Fibroblast of lung (primary cell): ENCODE data around the gene BCL7C. TPM values are rescaled to one million over a fixed set of nuclear protein-coding genes. Genes with fewer than 3 reads are reported as not detected.

Source experiments
- DNase-seq, 2 donors: peaks; one replicate each; pipeline versions ENCODE4 v3.0.0 to v3.0.0-alpha.2; 2010; ENCODE audit warnings: low read depth in 2 of 2
- H2AFZ ChIP-seq: 2 replicates; pipeline ENCODE4 v1.5.1; 2012; ENCODE audit warnings: low read length, control low read depth, inconsistent platforms
- H3K27ac ChIP-seq: 2 replicates; pipeline ENCODE4 v1.5.1; 2011; ENCODE audit warnings: low read length, control low read depth; ENCODE audit not compliant: insufficient read depth
- H3K27me3 ChIP-seq: 2 replicates; pipeline ENCODE4 v1.5.1; 2011; ENCODE audit warnings: mild to moderate bottlenecking, low read length; ENCODE audit not compliant: control insufficient read depth, insufficient read depth
- H3K36me3 ChIP-seq: 2 replicates; pipeline ENCODE4 v1.5.1; 2011; ENCODE audit warnings: low read length; ENCODE audit not compliant: control insufficient read depth, insufficient read depth
- H3K4me1 ChIP-seq: 2 replicates; pipeline ENCODE4 v1.5.1; 2011; ENCODE audit warnings: low read length; ENCODE audit not compliant: control insufficient read depth, insufficient read depth; ENCODE audit errors: extremely low read depth
- H3K4me2 ChIP-seq: 2 replicates; pipeline ENCODE4 v1.5.1; 2011; ENCODE audit warnings: low read length, control low read depth; ENCODE audit not compliant: insufficient read depth; ENCODE audit errors: extremely low read depth
- H3K4me3 ChIP-seq, 4 experiments: fragments of 200-600 bp in 1 of 4; sonication (generic) in 1 of 4; replicated peaks in 1 of 4; 2 replicates each; pipeline ENCODE4 v1.5.1; 2011 to 2016; ENCODE audit warnings: low read length in 4 of 4, low read depth in 3 of 4, mild to moderate bottlenecking in 3 of 4, control low read depth in 2 of 4, inconsistent platforms in 1 of 4, mixed read lengths in 1 of 4; ENCODE audit not compliant: insufficient read depth in 1 of 4; ENCODE audit errors: control extremely low read depth in 1 of 4
- H3K79me2 ChIP-seq: 2 replicates; pipeline ENCODE4 v1.5.1; 2012; ENCODE audit warnings: mild to moderate bottlenecking, low read length, inconsistent platforms; ENCODE audit not compliant: control insufficient read depth, insufficient read depth
- H3K9ac ChIP-seq: 2 replicates; pipeline ENCODE4 v1.5.1; 2011; ENCODE audit warnings: mild to moderate bottlenecking, low read length, control low read depth; ENCODE audit not compliant: insufficient read depth
- H3K9me3 ChIP-seq: 2 replicates; pipeline ENCODE4 v1.5.1; 2012; ENCODE audit warnings: low read depth, low read length; ENCODE audit not compliant: control insufficient read depth, insufficient read depth
- H4K20me1 ChIP-seq: 2 replicates; pipeline ENCODE4 v1.5.1; 2011; ENCODE audit warnings: low read length; ENCODE audit not compliant: control insufficient read depth, insufficient read depth; ENCODE audit errors: extremely low read depth
- CTCF ChIP-seq, 2 donors: IDR thresholded peaks in 1 of 2; conservative IDR thresholded peaks in 1 of 2; 1 replicate in 1 of 2; 2 replicates in 1 of 2; pipeline ENCODE4 v1.5.1; 2011 to 2012; ENCODE audit warnings: low read length in 2 of 2, control low read depth in 1 of 2, inconsistent platforms in 1 of 2, low read depth in 1 of 2, mild to moderate bottlenecking in 1 of 2
- EZH2 ChIP-seq: IDR thresholded peaks from 2 replicates; pipeline ENCODE4 v1.5.1; 2012; ENCODE audit warnings: low read length, control low read depth, mild to moderate bottlenecking; ENCODE audit errors: missing control alignments
- polyA plus RNA-seq, 2 donors: library from polyadenylated mRNA; depleted of rRNA in 1 of 2; stranded (reverse) in 1 of 2; unstranded in 1 of 2; fragments of >200 nt; gene quantifications; 2 replicates each; pipeline ENCODE4 v1.2.1, GENCODE V29; 2011 to 2012; ENCODE audit warnings: missing spikeins in 1 of 2
- total RNA-seq: library from RNA; depleted of rRNA; stranded (reverse); fragments of >200 nt; gene quantifications from 2 replicates; pipeline ENCODE4 v1.2.1, GENCODE V29; 2014

The BCL7C gene
- total and polyA plus RNA-seq, 2 donors (not counting 1 experiment from before 2014, with no cell fraction given), result 25.6 to 28.2 TPM

DNA sequence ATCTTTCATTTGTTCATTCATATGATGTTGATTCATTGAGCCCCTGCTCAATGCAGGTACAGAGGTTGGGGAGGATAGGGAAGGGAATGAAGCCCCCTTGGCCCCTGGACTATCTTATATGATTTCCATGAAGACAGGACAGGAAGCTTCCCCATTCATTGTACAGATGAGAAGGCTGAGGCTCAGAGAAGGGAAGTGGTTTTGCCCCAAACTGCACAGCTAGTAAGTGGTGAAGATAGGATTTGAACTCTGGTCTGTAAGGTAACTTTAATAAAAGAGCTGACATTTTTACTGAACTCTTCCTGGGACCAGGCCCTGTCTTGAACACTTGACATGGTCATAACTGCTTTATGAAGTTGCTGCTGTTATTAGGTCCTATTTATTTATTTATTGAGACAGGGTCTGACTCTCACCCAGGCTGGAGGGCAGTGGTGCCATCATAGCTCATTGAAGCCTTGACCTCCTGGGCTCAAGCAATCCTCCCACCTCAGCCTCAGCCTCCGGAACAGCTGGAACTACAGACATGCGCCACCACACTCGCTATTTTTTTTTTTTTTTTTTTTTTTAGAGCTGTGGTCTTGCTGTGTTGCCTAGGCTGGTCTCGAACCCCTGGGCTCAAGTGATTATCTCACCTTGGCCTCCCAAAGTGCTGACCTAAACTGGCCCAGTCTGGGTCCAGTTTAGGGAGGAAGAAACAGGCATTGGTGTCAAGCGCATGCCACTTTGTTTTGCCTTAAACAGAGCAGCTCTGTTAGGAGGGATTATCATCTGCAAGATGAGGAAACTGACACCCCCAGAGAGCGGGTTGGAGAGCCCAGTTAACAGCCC is 7.5 kb upstream of the BCL7C start:
- no peak for TF ChIP-seq EZH2
- no peak for TF ChIP-seq CTCF (conservative IDR thresholded peaks at IDR 0.05 in 1 of 2, IDR thresholded peaks at IDR 0.05 in 1 of 2; ENCODE audit: low read depth in 1 of 2, low read length in 2 of 2)
- H3K4me2 ChIP-seq, result peak overlapping the region; percentile 23
- no peak overlapping the region for H3K9ac ChIP-seq

DNA sequence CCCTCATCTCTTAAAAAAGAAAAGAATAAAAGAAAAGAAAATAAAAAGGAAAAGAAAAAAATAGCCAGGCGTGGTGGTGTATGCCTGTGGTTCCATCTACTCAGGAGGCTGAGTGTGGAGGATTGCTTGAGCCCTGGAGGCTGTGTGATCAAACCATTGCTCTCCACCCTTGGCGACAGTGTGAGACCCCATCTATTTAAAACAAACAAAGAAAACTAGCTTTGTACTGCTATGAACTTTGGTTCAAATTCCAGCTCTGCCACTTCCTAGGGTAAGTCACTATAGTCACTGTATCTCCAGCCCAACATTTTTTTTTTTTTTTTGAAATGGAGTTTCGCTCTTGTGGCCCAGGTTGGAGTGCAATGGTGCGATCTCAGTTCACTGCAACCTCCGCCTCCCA is 6.7 kb upstream of the BCL7C start:
- Histone ChIP-seq H3K9ac (no peak overlapping the region), H3K79me2 (no peaks in the 10 kb centered on the region), H3K4me1 (peaks cover 9% of the 10 kb centered on the region), H4K20me1 (no peaks in the 10 kb centered on the region), H3K4me2 (no peak overlapping the region), H3K27me3 (no peaks in the 10 kb centered on the region), H3K27ac (no peak overlapping the region), H3K9me3 (no peaks in the 10 kb centered on the region), H3K4me3 (no peak overlapping the region), H3K36me3 (peaks cover 1% of the 10 kb centered on the region), H2AFZ (no peak overlapping the region)
- no peak for TF ChIP-seq CTCF (conservative IDR thresholded peaks at IDR 0.05 in 1 of 2, IDR thresholded peaks at IDR 0.05 in 1 of 2; ENCODE audit: low read depth in 1 of 2, low read length in 2 of 2)
- TF ChIP-seq EZH2, result no peak
- DNase-seq, result no peak

More for the DNA sequence above, 7.5 kb upstream of the BCL7C start:
- Histone ChIP-seq H3K36me3 (peaks cover 1% of the 10 kb centered on the region), H3K9me3 (no peaks in the 10 kb centered on the region), H3K27me3 (no peaks in the 10 kb centered on the region), H3K4me3 (peak overlapping the region; percentile 6 to 53 (median 20)), H2AFZ (no peak overlapping the region), H3K4me1 (peaks cover 2% of the 10 kb centered on the region), H3K27ac (peak overlapping the region; percentile 34), H4K20me1 (no peaks in the 10 kb centered on the region), H3K79me2 (no peaks in the 10 kb centered on the region)
- no peak for DNase-seq

GRCh38 chr16:30899794-30900193 is 5.9 kb upstream of the BCL7C start:
- Histone ChIP-seq H3K36me3 (peaks cover 1% of the 10 kb centered on the region), H3K4me3 (no peak overlapping the region), H3K9ac (no peak overlapping the region), H3K4me2 (no peak overlapping the region), H3K27me3 (no peaks in the 10 kb centered on the region), H2AFZ (no peak overlapping the region), H3K9me3 (no peaks in the 10 kb centered on the region), H3K27ac (no peak overlapping the region), H3K4me1 (peaks cover 17% of the 10 kb centered on the region), H3K79me2 (no peaks in the 10 kb centered on the region), H4K20me1 (no peaks in the 10 kb centered on the region)
- no peak for TF ChIP-seq CTCF (conservative IDR thresholded peaks at IDR 0.05 in 1 of 2, IDR thresholded peaks at IDR 0.05 in 1 of 2; ENCODE audit: low read depth in 1 of 2, low read length in 2 of 2)
- no peak for TF ChIP-seq EZH2
- no peak for DNase-seq
